OCI-LY7 (cell line): ENCODE data around the gene ZFYVE28. TPM values are rescaled to one million over a fixed set of nuclear protein-coding genes. Genes with fewer than 3 reads are reported as not detected.

ENCODE experiments used
- BruUV-seq: library from RNA; stranded (reverse); fragments of 400-500 nt; replicated peaks from 2 replicates; lab custom pipeline; 2021; lab: Mats Ljungman, UMichigan
- CTCF ChIA-PET: fragments of 300-600 bp; sonication (Branson Sonifier 250); formaldehyde crosslinking; loops from one replicate; lab custom pipeline; 2022; ENCODE audit warnings: antibody characterized with exemption; ENCODE audit not compliant: unreplicated experiment; lab: Charles Lee
- POLR2A ChIA-PET: fragments of 300-600 bp; sonication (Branson Sonifier 250); formaldehyde crosslinking; loops from one replicate; lab custom pipeline; 2022; ENCODE audit warnings: antibody characterized with exemption; lab: Charles Lee
- DNase-seq: peaks from one replicate; pipeline ENCODE4 v3.0.0-alpha.2; 2015; ENCODE audit warnings: low spot score
- H2AFZ ChIP-seq: fragments of 200-600 bp; sonication (generic), shearing (Covaris generic); 2 replicates; pipeline ENCODE4 v1.6.1; 2014; ENCODE audit warnings: mild to moderate bottlenecking, antibody characterized with exemption, low read length, moderate library complexity
- H3K27ac ChIP-seq: fragments of 200-600 bp; sonication (generic); 2 replicates; pipeline ENCODE4 v1.5.1; 2014; ENCODE audit warnings: mixed run types, low read depth, mild to moderate bottlenecking, moderate library complexity, low read length, inconsistent platforms; ENCODE audit not compliant: poor library complexity, severe bottlenecking
- H3K36me3 ChIP-seq: fragments of 200-600 bp; sonication (generic); 2 replicates; pipeline ENCODE4 v1.6.1; 2014; ENCODE audit warnings: mild to moderate bottlenecking, antibody characterized with exemption, low read length, moderate library complexity, mixed read lengths; ENCODE audit not compliant: insufficient read depth
- H3K4me1 ChIP-seq: fragments of 200-600 bp; sonication (generic); 2 replicates; pipeline ENCODE4 v1.5.1; 2014; ENCODE audit warnings: mild to moderate bottlenecking, low read length; ENCODE audit not compliant: insufficient read depth, poor library complexity, severe bottlenecking
- H3K4me2 ChIP-seq: fragments of 200-600 bp; sonication (generic); 2 replicates; pipeline ENCODE4 v1.6.1; 2014; ENCODE audit warnings: mild to moderate bottlenecking, low read length
- H3K4me3 ChIP-seq: fragments of 200-600 bp; sonication (generic); 2 replicates; pipeline ENCODE4 v1.5.1; 2014; ENCODE audit warnings: mild to moderate bottlenecking, low read depth, low read length; ENCODE audit not compliant: poor library complexity, severe bottlenecking
- H3K79me2 ChIP-seq: fragments of 200-600 bp; sonication (generic); 2 replicates; pipeline ENCODE4 v1.6.1; 2016; ENCODE audit warnings: low read depth, mild to moderate bottlenecking, low read length, moderate library complexity, mixed read lengths; ENCODE audit not compliant: insufficient read depth
- H3K9me2 ChIP-seq: fragments of 200-600 bp; sonication (generic); 2 replicates; pipeline ENCODE4 v1.6.1; 2016; ENCODE audit warnings: mild to moderate bottlenecking, low read length, mixed read lengths; ENCODE audit not compliant: insufficient read depth
- H3K9me3 ChIP-seq: fragments of 200-600 bp; sonication (generic); 2 replicates; pipeline ENCODE4 v1.6.1; 2014; ENCODE audit warnings: mild to moderate bottlenecking, mixed run types, low read length, mixed read lengths
- H4K20me1 ChIP-seq: fragments of 200-600 bp; sonication (generic); 2 replicates; pipeline ENCODE4 v1.6.1; 2014; ENCODE audit warnings: mild to moderate bottlenecking, antibody characterized with exemption, low read length, moderate library complexity, mixed read lengths; ENCODE audit not compliant: insufficient read depth
- EZH2phosphoT487 ChIP-seq: fragments of 200-600 bp; sonication (generic); IDR thresholded peaks from 2 replicates; pipeline ENCODE4 v1.6.1; 2018; ENCODE audit warnings: low read depth, borderline replicate concordance, mild to moderate bottlenecking, mixed run types, antibody characterized with exemption, low read length, moderate library complexity, mixed read lengths
- intact Hi-C: fragments of 100-400 bp; cut with micrococcal nuclease; formaldehyde crosslinking; loops from one replicate; pipeline ENCODE4 v1.10.0; 2022; ENCODE audit not compliant: unreplicated experiment
- total RNA-seq, 2 experiments: library from RNA; depleted of rRNA in 1 of 2; stranded (reverse); fragments of >200 nt in 1 of 2; shearing (Covaris generic) in 1 of 2; gene quantifications; 2 replicates each; pipeline ENCODE4 v1.2.3, GENCODE V29; 2014 to 2022
- TF ChIP-seq, protein P1 (sequence below): fragments of 200-600 bp; sonication (generic); conservative IDR thresholded peaks from 2 replicates; pipeline ENCODE4 v1.5.1; 2014; ENCODE audit warnings: mild to moderate bottlenecking, antibody characterized with exemption, low read length, moderate library complexity, mixed read lengths

ZFYVE28 gene
- total RNA-seq, 2 experiments from 2014 or later = 0.32 TPM; not detected in 1

DNA sequence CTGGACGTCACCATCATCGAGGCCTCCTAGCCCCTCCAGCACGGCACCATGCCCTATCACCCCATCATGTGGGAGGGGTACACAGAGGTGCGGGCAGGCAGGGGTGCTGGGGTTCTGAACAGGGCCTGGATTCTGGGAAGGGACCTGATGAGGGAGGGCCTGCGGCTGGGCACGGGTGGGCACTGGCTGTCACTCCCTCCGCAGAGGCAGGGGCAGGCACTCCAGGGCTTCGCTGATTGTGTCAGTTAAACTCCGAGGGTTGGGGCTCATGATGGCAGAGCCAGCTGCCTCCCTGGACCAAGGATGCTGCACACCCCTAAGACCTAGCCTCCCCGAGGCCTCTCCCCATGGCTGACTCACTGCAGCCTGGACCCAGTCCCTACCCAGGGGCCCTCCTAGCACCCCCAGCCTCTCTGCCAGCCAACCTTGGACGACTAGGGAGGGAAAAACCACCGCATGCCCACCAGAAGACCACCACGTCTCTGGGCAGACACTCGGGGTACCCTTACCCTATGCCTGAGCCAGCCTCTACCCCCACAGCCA lies 45.9 kb downstream of the ZFYVE28 start:
- Histone ChIP-seq H3K27ac (no peak overlapping the region), H3K4me3 (no peak overlapping the region), H3K36me3 (no peaks in the 10 kb centered on the region), H3K9me2 (no peaks in the 10 kb centered on the region), H3K9me3 (0 out of 2 replicates have a peak, but pooled peaks cover 6% of the 10 kb centered on the region), H3K4me1 (no peaks in the 10 kb centered on the region), H2AFZ (no peak overlapping the region), H3K4me2 (no peak overlapping the region), H3K79me2 (no peaks in the 10 kb centered on the region), H4K20me1 (no peaks in the 10 kb centered on the region)
- BruUV-seq = no TSS peak
- intact Hi-C loops = no loop called here
- DNase-seq = no peak
- CTCF ChIA-PET = no interaction called here
- TF ChIP-seq EZH2phosphoT487 = no peak
- TF ChIP-seq, protein P1, sequence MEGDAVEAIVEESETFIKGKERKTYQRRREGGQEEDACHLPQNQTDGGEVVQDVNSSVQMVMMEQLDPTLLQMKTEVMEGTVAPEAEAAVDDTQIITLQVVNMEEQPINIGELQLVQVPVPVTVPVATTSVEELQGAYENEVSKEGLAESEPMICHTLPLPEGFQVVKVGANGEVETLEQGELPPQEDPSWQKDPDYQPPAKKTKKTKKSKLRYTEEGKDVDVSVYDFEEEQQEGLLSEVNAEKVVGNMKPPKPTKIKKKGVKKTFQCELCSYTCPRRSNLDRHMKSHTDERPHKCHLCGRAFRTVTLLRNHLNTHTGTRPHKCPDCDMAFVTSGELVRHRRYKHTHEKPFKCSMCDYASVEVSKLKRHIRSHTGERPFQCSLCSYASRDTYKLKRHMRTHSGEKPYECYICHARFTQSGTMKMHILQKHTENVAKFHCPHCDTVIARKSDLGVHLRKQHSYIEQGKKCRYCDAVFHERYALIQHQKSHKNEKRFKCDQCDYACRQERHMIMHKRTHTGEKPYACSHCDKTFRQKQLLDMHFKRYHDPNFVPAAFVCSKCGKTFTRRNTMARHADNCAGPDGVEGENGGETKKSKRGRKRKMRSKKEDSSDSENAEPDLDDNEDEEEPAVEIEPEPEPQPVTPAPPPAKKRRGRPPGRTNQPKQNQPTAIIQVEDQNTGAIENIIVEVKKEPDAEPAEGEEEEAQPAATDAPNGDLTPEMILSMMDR = no peak
- POLR2A ChIA-PET = no interaction called here

DNA sequence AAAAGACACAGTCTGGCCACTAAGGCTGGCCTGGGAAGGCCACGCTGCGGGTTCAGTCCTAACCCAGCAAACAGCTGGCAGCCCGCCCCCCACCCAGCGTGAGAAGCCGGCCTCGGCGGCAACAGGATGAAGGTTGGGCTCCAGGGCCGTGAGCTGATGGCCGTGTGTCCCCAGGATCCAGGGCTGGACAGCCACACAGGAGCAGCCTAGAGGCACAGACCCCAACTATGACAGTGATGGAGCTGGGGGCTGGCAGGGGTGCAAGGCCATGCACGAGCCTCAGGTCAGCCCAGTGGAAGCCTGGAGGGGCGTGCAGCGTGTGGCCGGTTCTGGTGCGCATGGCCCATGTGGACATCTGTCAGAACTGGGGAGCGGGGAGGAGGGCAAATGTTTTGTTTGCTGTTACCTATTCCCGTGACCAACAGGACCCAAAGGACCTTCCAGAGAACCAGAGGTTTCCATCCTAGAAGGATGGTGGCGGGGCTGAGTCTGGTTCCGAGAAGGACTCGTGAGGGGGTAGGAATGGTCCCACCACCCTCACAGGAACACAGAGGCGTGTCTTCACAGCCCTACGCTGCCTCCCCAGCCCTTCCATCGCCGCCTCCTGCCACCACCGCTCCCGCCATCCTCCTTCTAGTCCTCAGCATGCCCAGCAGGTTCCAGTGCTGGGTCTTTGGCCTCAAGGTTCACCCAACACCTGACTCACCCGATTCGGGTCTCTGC lies 46.5 kb downstream of the ZFYVE28 start:
- ChIA-PET POLR2A (no interaction called here), CTCF (no interaction called here)
- no TSS peak for BruUV-seq
- intact Hi-C loops = no loop called here
- Histone ChIP-seq H4K20me1 (no peaks in the 10 kb centered on the region), H3K36me3 (no peaks in the 10 kb centered on the region), H3K9me2 (no peaks in the 10 kb centered on the region), H3K4me2 (no peak overlapping the region), H3K9me3 (0 out of 2 replicates have a peak, but pooled peaks cover 6% of the 10 kb centered on the region), H2AFZ (no peak overlapping the region), H3K4me1 (no peaks in the 10 kb centered on the region), H3K27ac (no peak overlapping the region), H3K4me3 (no peak overlapping the region), H3K79me2 (no peaks in the 10 kb centered on the region)
- TF ChIP-seq, protein P1 = no peak
- TF ChIP-seq EZH2phosphoT487 = no peak
- DNase-seq = no peak
